Activated naive CD4-positive, alpha-beta T cell treated with anti-CD3 and anti-CD28 coated beads, Interleukin-2, amount 50 U/mL, for 16 hours (primary cell): ENCODE measurements around the gene NUP85.
"Not testable (repeated sequence)": the region's sequence is repeated elsewhere in the genome, so short reads cannot be mapped to it uniquely, and the experiment has no call there.

Experiments used
- DNase-seq: peaks from one replicate; pipeline ENCODE4 v3.0.0-alpha.2; 2020

Gene NUP85

GRCh38 chr17:75270218-75270965, 64.9 kb downstream of the NUP85 start:
- DNase-seq, result peak; percentile 50

- DNase-seq, result no peak
Observed at GRCh38 chr17:75270966-75271232, 65.4 kb downstream of the NUP85 start, which contains the start of gene MIF4GD. Gene MIF4GD (minus strand): TSS chr17:75271231. CDS start chr17:75270195, 1,036 bp downstream.

- peak; percentile 88 for DNase-seq
Observed at GRCh38 chr17:75271233-75271954, 65.9 kb downstream of the NUP85 start.

- no peak for DNase-seq
Observed at GRCh38 chr17:75271955-75272847, 66.7 kb downstream of the NUP85 start.

- no peak for DNase-seq
Observed at GRCh38 chr17:75272848-75273184, 67.3 kb downstream of the NUP85 start.

GRCh38 chr17:75273977-75274708, 68.7 kb downstream of the NUP85 start:
- DNase-seq, result no peak

GRCh38 chr17:75277664-75278071, 72.2 kb downstream of the NUP85 start:
- DNase-seq, result no peak

GRCh38 chr17:75280189-75280588, 74.7 kb downstream of the NUP85 start:
- not testable (repeated sequence) for DNase-seq

- DNase-seq, result no peak
Observed at GRCh38 chr17:75285123-75285522, 79.6 kb downstream of the NUP85 start.
